Ishikawa (cell line): ENCODE data around the gene NETO2.

ENCODE experiments used
- CEBPB ChIP-seq: IDR thresholded peaks from 2 replicates; pipeline ENCODE4 v1.6.1; 2012
- CREB1 ChIP-seq: IDR thresholded peaks from 2 replicates; pipeline ENCODE4 v1.6.1; 2012; ENCODE audit warnings: low read depth
- EGR1 ChIP-seq: IDR thresholded peaks from 2 replicates; pipeline ENCODE4 v1.6.1; 2012
- EP300 ChIP-seq: IDR thresholded peaks from 2 replicates; pipeline ENCODE4 v1.6.1; 2012; ENCODE audit warnings: borderline replicate concordance
- FOXM1 ChIP-seq: IDR thresholded peaks from 2 replicates; pipeline ENCODE4 v1.6.1; 2012; ENCODE audit warnings: low read depth, borderline replicate concordance
- MAX ChIP-seq: IDR thresholded peaks from 2 replicates; pipeline ENCODE4 v1.6.1; 2012
- NFIC ChIP-seq: IDR thresholded peaks from 2 replicates; pipeline ENCODE4 v1.6.1; 2012
- RAD21 ChIP-seq: IDR thresholded peaks from 2 replicates; pipeline ENCODE4 v1.6.1; 2012; ENCODE audit warnings: low read depth
- TAF1 ChIP-seq: IDR thresholded peaks from 2 replicates; pipeline ENCODE4 v1.6.1; 2012; ENCODE audit warnings: low read depth, mild to moderate bottlenecking
- TCF12 ChIP-seq: IDR thresholded peaks from 2 replicates; pipeline ENCODE4 v1.6.1; 2012; ENCODE audit warnings: low read depth
- TEAD4 ChIP-seq: IDR thresholded peaks from 2 replicates; pipeline ENCODE4 v1.6.1; 2012
- USF1 ChIP-seq: IDR thresholded peaks from 2 replicates; pipeline ENCODE4 v1.6.1; 2012
- YY1 ChIP-seq: IDR thresholded peaks from 2 replicates; pipeline ENCODE4 v1.6.1; 2012; ENCODE audit warnings: low read depth
- ZBTB7A ChIP-seq: IDR thresholded peaks from 2 replicates; pipeline ENCODE4 v1.6.1; 2012; ENCODE audit warnings: low read depth
- TF ChIP-seq, protein P1 (sequence below): IDR thresholded peaks from 2 replicates; pipeline ENCODE4 v1.6.1; 2012; ENCODE audit warnings: low read depth, mild to moderate bottlenecking

The NETO2 gene

DNA sequence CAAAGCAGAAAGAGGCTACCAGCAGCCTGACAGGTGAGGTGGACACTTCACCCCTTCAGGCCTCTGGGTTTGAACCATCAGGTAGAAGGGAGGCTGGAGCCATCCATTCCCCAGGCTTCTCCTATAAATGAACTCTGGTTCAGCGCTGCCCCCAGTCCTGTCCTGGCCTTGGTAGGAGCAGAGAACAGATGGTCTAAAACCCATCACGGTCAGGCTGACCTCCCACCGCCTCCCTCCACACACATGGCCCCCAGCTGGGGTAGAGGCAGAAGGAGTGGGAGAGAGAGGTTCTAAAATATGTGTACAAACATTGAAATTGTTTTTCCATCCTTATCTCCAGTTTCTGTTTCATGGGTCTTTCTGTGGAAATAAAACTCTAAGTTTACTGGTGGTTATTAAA lies 110.6 kb downstream of the NETO2 start:
- no peak for TF ChIP-seq FOXM1
- no peak for TF ChIP-seq NFIC
- TF ChIP-seq EGR1 = no peak
- no peak for TF ChIP-seq TAF1
- no peak for TF ChIP-seq CREB1
- no peak for TF ChIP-seq USF1
- TF ChIP-seq MAX = no peak
- TF ChIP-seq TEAD4 = no peak
- TF ChIP-seq TCF12 = no peak
- TF ChIP-seq YY1 = no peak
- no peak for TF ChIP-seq CEBPB
- no peak for TF ChIP-seq ZBTB7A
- TF ChIP-seq, protein P1, sequence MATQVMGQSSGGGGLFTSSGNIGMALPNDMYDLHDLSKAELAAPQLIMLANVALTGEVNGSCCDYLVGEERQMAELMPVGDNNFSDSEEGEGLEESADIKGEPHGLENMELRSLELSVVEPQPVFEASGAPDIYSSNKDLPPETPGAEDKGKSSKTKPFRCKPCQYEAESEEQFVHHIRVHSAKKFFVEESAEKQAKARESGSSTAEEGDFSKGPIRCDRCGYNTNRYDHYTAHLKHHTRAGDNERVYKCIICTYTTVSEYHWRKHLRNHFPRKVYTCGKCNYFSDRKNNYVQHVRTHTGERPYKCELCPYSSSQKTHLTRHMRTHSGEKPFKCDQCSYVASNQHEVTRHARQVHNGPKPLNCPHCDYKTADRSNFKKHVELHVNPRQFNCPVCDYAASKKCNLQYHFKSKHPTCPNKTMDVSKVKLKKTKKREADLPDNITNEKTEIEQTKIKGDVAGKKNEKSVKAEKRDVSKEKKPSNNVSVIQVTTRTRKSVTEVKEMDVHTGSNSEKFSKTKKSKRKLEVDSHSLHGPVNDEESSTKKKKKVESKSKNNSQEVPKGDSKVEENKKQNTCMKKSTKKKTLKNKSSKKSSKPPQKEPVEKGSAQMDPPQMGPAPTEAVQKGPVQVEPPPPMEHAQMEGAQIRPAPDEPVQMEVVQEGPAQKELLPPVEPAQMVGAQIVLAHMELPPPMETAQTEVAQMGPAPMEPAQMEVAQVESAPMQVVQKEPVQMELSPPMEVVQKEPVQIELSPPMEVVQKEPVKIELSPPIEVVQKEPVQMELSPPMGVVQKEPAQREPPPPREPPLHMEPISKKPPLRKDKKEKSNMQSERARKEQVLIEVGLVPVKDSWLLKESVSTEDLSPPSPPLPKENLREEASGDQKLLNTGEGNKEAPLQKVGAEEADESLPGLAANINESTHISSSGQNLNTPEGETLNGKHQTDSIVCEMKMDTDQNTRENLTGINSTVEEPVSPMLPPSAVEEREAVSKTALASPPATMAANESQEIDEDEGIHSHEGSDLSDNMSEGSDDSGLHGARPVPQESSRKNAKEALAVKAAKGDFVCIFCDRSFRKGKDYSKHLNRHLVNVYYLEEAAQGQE = no peak
- TF ChIP-seq RAD21 = no peak
- TF ChIP-seq EP300 = no peak

DNA sequence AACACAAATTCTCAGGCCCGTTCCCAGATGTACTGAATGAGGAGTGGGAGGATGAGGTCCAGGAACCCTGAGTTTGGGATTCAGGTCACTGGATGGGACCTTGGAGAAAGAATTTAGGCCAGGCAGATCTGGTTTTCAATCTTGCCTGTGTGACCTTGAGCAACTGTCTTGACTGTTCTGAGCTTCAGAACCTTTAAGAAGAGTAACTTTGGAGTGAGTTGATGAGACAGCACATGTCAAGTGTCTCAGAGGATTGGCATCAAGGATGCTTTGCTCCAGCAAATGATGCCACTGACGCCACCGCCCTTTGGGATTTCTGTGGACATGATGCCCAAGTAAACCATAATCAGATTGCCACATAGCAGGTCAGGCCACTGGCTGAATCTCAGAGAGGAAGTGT lies 114.0 kb downstream of the NETO2 start:
- no peak for TF ChIP-seq CREB1
- TF ChIP-seq MAX = no peak
- no peak for TF ChIP-seq USF1
- no peak for TF ChIP-seq TCF12
- no peak for TF ChIP-seq TEAD4
- TF ChIP-seq EGR1 = no peak
- TF ChIP-seq, protein P1 = no peak
- no peak for TF ChIP-seq RAD21
- no peak for TF ChIP-seq CEBPB
- no peak for TF ChIP-seq TAF1
- TF ChIP-seq NFIC = no peak

DNA sequence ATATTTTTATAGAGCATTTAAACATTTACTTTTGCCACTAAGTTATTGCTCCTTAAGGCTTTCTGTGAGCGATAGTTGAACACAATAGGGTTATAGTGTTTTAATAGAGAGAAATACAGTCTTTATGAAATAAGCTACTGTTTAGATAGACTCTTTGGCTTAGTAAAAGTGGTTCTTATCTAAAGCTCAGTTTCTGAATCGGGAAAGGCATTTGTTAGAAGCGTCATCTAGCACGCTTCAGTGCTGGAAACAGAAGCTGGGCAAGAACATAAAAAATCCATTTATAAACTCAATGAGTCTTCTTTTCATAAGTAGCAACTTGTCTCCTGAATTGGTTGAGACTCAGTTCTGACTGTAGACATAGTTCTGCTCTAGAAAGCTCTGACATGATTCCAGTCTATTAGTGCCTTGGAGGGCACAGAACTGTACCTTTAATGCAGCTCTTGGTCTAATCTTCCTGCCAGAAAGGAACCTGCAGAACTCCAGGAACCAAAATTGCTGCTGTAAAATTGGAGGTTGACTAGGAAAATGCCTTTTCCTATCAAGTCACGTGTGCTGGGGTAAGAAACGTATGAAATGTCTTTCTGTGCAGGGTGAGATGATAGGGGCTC lies 114.9 kb downstream of the NETO2 start:
- no peak for TF ChIP-seq CREB1
- TF ChIP-seq YY1 = no peak
- TF ChIP-seq NFIC = no peak
- TF ChIP-seq TAF1 = no peak
- no peak for TF ChIP-seq FOXM1
- no peak for TF ChIP-seq RAD21
- TF ChIP-seq EGR1 = no peak
- TF ChIP-seq ZBTB7A = no peak
